Measurements from ENCODE around the gene MAD1L1. TPM values are rescaled to one million over a fixed set of nuclear protein-coding genes. Genes with fewer than 3 reads are reported as not detected.

The MAD1L1 gene
- total RNA-seq, 1 experiment from 2014 or later: 43.8 TPM

DNA sequence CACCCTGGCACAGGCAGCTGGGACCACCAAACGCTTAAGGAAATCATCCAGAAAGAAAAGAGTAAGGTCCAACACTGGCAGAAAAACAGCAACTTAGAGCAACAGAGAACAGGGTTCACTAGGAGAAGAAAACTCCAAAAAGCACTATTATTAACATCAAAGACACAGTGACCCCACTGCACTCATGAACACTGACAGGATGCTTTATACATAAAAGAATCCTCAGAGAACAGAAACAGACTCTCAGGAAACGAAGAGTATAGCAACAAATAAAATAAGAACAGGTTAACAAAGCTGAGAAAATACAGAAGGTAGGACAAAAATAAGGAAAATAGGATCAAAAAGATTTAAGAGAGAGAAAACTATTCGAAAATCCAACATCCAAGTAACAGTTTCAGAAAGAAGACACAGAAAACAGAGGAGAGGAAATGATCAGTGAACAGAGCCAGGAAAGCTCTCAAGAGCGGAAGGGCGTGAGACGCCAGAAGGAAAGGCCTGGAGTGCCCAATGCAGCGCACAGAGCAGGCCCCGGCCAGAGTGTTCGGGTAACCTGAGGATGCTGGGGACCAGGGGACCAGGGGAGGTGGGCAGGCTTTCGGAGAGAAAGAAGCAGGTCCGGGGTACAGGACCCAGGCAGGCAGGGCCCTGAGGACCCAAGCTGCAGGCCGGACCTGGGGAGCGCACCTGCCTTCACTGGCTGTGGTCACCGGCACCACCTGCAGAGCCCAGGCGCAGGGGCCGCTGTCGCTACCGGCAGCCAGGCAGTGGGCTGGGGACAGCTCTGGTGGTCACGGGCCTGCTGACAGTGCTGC lies 258.2 kb downstream of the MAD1L1 start:
- Mint-ChIP-seq H3K27me3 (ENCODE audit: low read depth) (no peaks in the 10 kb centered on the region), H3K36me3 (peaks cover 31% of the 10 kb centered on the region), H3K27ac (peak overlapping the region; percentile 70), H3K4me3 (no peak overlapping the region), H3K4me1 (no peaks in the 10 kb centered on the region), H3K9me3 (peaks cover 19% of the 10 kb centered on the region)
- CTCF ChIA-PET: interaction anchor here (1.0 kb wide), 1 partner anchor 91 kb away, joined by 3 read pairs; no protein-coding TSS in a partner anchor
- DNase-seq (ENCODE audit: low spot score) (no peak), ATAC-seq (no peak)
- TF ChIP-seq, protein P1, sequence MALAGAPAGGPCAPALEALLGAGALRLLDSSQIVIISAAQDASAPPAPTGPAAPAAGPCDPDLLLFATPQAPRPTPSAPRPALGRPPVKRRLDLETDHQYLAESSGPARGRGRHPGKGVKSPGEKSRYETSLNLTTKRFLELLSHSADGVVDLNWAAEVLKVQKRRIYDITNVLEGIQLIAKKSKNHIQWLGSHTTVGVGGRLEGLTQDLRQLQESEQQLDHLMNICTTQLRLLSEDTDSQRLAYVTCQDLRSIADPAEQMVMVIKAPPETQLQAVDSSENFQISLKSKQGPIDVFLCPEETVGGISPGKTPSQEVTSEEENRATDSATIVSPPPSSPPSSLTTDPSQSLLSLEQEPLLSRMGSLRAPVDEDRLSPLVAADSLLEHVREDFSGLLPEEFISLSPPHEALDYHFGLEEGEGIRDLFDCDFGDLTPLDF (CRISPR knock-in tag; IDR thresholded peaks at IDR 0.05): no peak
- TF ChIP-seq ZBTB21 (CRISPR knock-in tag; IDR thresholded peaks at IDR 0.05; ENCODE audit: borderline replicate concordance) (no peak), SP1 (CRISPR knock-in tag; conservative IDR thresholded peaks at IDR 0.05) (no peak), NFE2L1 (CRISPR knock-in tag; IDR thresholded peaks at IDR 0.05) (no peak), ZNF232 (CRISPR knock-in tag; IDR thresholded peaks at IDR 0.05) (no peak)
- TF ChIP-seq, protein P2, sequence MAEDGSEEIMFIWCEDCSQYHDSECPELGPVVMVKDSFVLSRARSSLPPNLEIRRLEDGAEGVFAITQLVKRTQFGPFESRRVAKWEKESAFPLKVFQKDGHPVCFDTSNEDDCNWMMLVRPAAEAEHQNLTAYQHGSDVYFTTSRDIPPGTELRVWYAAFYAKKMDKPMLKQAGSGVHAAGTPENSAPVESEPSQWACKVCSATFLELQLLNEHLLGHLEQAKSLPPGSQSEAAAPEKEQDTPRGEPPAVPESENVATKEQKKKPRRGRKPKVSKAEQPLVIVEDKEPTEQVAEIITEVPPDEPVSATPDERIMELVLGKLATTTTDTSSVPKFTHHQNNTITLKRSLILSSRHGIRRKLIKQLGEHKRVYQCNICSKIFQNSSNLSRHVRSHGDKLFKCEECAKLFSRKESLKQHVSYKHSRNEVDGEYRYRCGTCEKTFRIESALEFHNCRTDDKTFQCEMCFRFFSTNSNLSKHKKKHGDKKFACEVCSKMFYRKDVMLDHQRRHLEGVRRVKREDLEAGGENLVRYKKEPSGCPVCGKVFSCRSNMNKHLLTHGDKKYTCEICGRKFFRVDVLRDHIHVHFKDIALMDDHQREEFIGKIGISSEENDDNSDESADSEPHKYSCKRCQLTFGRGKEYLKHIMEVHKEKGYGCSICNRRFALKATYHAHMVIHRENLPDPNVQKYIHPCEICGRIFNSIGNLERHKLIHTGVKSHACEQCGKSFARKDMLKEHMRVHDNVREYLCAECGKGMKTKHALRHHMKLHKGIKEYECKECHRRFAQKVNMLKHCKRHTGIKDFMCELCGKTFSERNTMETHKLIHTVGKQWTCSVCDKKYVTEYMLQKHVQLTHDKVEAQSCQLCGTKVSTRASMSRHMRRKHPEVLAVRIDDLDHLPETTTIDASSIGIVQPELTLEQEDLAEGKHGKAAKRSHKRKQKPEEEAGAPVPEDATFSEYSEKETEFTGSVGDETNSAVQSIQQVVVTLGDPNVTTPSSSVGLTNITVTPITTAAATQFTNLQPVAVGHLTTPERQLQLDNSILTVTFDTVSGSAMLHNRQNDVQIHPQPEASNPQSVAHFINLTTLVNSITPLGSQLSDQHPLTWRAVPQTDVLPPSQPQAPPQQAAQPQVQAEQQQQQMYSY (CRISPR knock-in tag; IDR thresholded peaks at IDR 0.05): no peak
- POLR2A ChIA-PET: no interaction called here

DNA sequence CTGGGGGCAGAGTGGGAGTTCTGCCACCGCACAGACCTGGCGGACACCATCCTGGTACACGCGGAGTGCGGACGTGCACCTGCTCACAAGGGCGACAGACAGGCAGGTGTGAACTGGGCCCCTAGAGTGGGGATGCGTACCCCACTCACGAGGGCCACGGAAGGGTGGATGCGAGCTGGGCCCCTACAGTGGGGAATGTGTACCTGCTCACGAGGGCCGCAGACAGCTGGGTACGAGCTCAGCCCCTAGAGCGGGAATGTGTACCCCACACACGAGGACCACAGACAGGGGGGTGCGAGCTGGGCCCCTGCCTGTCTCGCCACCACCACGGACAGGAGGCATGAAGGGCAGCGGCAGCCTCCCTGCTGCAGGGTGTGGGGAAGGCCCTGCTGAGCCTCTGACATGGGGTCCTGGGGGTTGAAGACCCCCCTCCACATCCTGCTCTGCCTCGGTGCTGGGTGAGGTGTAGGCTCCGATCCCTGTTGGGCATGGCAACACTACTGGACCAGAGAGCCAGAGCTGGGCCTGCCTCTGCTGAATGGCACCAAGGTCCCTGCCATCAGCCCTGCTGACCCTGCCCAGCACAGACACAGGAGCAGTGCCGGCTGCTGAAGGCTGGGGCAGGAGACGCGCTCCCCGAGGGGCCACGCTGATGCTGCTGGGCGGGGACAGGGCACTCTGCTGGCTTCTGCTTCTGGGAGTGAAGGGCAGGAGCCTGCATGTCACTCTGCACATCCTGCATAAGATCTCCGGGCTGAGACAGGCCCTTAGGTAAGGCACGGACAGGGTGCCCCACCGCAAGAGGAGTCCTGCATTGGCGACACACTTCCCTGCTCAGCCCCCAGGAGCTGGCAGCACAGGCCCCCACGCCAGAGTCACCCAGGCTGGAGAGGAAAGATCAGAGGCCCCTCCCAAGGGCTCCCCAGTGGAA lies 259.2 kb downstream of the MAD1L1 start:
- CTCF ChIA-PET: no interaction called here
- Mint-ChIP-seq H3K36me3 (peaks cover 28% of the 10 kb centered on the region), H3K9me3 (peaks cover 17% of the 10 kb centered on the region), H3K27me3 (ENCODE audit: low read depth) (no peaks in the 10 kb centered on the region), H3K4me1 (no peaks in the 10 kb centered on the region), H3K27ac (peak overlapping the region; percentile 24; the same call in 1 of the 2 replicates), H3K4me3 (no peak overlapping the region)
- ATAC-seq: no peak
- DNase-seq (ENCODE audit: low spot score): no peak
- POLR2A ChIA-PET: no interaction called here
- no peak for TF ChIP-seq NFYB (CRISPR knock-in tag; conservative IDR thresholded peaks at IDR 0.05; ENCODE audit: low read depth)
- TF ChIP-seq, protein P3, sequence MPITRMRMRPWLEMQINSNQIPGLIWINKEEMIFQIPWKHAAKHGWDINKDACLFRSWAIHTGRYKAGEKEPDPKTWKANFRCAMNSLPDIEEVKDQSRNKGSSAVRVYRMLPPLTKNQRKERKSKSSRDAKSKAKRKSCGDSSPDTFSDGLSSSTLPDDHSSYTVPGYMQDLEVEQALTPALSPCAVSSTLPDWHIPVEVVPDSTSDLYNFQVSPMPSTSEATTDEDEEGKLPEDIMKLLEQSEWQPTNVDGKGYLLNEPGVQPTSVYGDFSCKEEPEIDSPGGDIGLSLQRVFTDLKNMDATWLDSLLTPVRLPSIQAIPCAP (CRISPR knock-in tag; IDR thresholded peaks at IDR 0.05): no peak
- TF ChIP-seq SOX15 (CRISPR knock-in tag; IDR thresholded peaks at IDR 0.05): no peak
- TF ChIP-seq RORB (CRISPR knock-in tag; IDR thresholded peaks at IDR 0.05): no peak
- no peak for TF ChIP-seq KAT7 (CRISPR knock-in tag; IDR thresholded peaks at IDR 0.05; ENCODE audit: borderline replicate concordance)
- TF ChIP-seq, protein P4, sequence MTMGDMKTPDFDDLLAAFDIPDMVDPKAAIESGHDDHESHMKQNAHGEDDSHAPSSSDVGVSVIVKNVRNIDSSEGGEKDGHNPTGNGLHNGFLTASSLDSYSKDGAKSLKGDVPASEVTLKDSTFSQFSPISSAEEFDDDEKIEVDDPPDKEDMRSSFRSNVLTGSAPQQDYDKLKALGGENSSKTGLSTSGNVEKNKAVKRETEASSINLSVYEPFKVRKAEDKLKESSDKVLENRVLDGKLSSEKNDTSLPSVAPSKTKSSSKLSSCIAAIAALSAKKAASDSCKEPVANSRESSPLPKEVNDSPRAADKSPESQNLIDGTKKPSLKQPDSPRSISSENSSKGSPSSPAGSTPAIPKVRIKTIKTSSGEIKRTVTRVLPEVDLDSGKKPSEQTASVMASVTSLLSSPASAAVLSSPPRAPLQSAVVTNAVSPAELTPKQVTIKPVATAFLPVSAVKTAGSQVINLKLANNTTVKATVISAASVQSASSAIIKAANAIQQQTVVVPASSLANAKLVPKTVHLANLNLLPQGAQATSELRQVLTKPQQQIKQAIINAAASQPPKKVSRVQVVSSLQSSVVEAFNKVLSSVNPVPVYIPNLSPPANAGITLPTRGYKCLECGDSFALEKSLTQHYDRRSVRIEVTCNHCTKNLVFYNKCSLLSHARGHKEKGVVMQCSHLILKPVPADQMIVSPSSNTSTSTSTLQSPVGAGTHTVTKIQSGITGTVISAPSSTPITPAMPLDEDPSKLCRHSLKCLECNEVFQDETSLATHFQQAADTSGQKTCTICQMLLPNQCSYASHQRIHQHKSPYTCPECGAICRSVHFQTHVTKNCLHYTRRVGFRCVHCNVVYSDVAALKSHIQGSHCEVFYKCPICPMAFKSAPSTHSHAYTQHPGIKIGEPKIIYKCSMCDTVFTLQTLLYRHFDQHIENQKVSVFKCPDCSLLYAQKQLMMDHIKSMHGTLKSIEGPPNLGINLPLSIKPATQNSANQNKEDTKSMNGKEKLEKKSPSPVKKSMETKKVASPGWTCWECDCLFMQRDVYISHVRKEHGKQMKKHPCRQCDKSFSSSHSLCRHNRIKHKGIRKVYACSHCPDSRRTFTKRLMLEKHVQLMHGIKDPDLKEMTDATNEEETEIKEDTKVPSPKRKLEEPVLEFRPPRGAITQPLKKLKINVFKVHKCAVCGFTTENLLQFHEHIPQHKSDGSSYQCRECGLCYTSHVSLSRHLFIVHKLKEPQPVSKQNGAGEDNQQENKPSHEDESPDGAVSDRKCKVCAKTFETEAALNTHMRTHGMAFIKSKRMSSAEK (CRISPR knock-in tag; IDR thresholded peaks at IDR 0.05; ENCODE audit: borderline replicate concordance): no peak
- TF ChIP-seq ZNF138 (CRISPR knock-in tag; conservative IDR thresholded peaks at IDR 0.05): no peak
- TF ChIP-seq HMGA2 (CRISPR knock-in tag; IDR thresholded peaks at IDR 0.05): no peak
- TF ChIP-seq NFATC4 (CRISPR knock-in tag; IDR thresholded peaks at IDR 0.05): no peak
